GM13977 (cell line): ENCODE data around the gene LAMC1.

ENCODE experiments used
- DNase-seq: peaks from one replicate; pipeline ENCODE4 v3.0.0; 2012; ENCODE audit warnings: low spot score
- CTCF ChIP-seq: IDR thresholded peaks from 2 replicates; pipeline ENCODE4 v1.5.1; 2012; ENCODE audit warnings: mild to moderate bottlenecking, control low read depth; ENCODE audit not compliant: insufficient read depth; ENCODE audit errors: extremely low read depth, missing control alignments
- in situ Hi-C: fragments of 300-500 bp; cut with MboI; formaldehyde crosslinking; loops from one replicate; pipeline ENCODE4 v1.12.0; 2022; ENCODE audit warnings: low sequenced_read_pairs, low pct_unique_long_range_greater_than_20kb, mixed read lengths, inconsistent platforms; ENCODE audit not compliant: unreplicated experiment

The LAMC1 gene

GRCh38 chr1:183038913-183039312 is 15.7 kb downstream of the LAMC1 start:
- DNase-seq, result no peak
- no peak for TF ChIP-seq CTCF
- in situ Hi-C loops, result no loop called here

- in situ Hi-C loops, result no loop called here
- no peak for DNase-seq
- no peak for TF ChIP-seq CTCF
These were observed 16.1 kb downstream of the LAMC1 start for GRCh38 chr1:183039330-183039729.

DNA sequence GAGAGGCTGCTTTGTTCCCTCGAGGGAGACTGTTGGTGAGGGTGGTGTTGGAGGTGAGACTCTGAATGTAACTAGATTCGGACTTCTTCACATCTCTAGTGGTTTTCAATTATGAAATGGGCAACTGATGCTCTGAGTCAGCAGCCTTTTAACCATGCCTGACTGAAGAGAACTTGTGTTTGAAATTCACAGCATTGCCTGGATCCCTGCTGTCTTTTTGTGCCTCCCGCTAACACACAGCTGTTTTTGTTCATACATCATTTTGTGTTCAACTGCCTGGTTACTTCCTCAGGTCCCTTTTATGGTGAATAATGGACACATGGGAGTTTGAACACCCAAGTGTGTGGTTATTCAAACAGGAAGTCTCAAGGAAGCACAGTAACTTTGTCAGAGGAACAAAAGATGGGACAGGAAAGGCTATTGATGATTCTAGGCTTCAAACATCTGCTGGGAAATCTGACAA is 16.8 kb downstream of the LAMC1 start:
- in situ Hi-C loops, result no loop called here
- TF ChIP-seq CTCF, result no peak
- DNase-seq, result no peak

DNA sequence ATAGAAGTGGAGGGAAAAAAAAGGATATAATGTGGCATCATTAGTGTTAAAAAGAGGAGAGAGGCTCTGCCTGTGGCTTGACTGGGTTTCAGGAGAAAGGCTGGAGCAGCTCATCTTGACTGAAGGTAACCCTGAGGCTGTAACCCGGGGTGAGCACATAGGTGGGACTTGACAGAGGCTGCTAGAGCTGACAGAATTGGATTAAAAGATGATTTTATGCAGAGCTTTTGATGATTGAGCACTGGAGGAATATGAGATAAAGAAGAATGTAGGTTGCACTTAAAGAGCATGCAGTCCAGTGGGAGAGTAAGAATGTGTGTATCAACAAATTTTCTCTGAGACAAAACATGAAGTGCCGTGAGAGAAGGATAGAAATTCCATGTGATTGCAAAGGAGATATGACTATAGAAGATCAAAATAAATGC is 17.3 kb downstream of the LAMC1 start:
- no peak for TF ChIP-seq CTCF
- no peak for DNase-seq
- in situ Hi-C loops, result no loop called here

DNA sequence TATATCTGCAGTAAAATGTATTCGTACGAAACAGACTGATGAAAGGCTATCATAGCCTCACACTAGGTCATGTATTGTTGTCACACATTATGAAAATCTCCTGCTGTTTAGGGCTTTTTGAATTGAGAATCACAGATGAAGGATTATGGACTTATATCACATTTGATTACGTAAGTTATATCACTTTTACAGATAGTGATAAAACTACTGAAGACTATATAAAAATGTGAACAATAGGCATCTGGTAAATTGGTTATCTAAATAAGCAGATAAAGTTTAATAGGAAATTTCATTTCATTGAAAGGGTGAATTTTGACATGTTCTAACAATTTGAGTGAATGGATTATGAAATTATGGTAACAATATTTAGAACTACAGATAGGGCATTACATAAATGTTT is 20.0 kb downstream of the LAMC1 start:
- TF ChIP-seq CTCF, result no peak
- DNase-seq, result no peak
- in situ Hi-C loops, result no loop called here

- no peak for TF ChIP-seq CTCF
- in situ Hi-C loops, result no loop called here
These were observed 20.9 kb downstream of the LAMC1 start for GRCh38 chr1:183043872-183044854.

More at GRCh38 chr1:183043872-183044854, 20.9 kb downstream of the LAMC1 start:
- no peak for DNase-seq
